ENCODE measurements around the gene FBXO44.

GRCh38 chr1:11647333-11647732 is 7.3 kb upstream of the FBXO44 start:
- TF ChIP-seq, protein P1, sequence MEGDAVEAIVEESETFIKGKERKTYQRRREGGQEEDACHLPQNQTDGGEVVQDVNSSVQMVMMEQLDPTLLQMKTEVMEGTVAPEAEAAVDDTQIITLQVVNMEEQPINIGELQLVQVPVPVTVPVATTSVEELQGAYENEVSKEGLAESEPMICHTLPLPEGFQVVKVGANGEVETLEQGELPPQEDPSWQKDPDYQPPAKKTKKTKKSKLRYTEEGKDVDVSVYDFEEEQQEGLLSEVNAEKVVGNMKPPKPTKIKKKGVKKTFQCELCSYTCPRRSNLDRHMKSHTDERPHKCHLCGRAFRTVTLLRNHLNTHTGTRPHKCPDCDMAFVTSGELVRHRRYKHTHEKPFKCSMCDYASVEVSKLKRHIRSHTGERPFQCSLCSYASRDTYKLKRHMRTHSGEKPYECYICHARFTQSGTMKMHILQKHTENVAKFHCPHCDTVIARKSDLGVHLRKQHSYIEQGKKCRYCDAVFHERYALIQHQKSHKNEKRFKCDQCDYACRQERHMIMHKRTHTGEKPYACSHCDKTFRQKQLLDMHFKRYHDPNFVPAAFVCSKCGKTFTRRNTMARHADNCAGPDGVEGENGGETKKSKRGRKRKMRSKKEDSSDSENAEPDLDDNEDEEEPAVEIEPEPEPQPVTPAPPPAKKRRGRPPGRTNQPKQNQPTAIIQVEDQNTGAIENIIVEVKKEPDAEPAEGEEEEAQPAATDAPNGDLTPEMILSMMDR (IDR thresholded peaks at IDR 0.05), result no peak
- TF ChIP-seq POLR2A (IDR thresholded peaks at IDR 0.05), result no peak
